Cardiac fibroblast (primary cell): ENCODE data around the gene FMN1.
A peak's percentile ranks its signal among the peaks of the same experiment; 100 is the strongest.

Experiments
- DNase-seq, 2 donors: peaks; one replicate each; pipeline versions ENCODE4 v3.0.0 to v3.0.0-alpha.2; 2010; ENCODE audit warnings: low read depth in 2 of 2
- H3K4me3 ChIP-seq, 2 donors: replicated peaks in 1 of 2; 1 replicate in 1 of 2; 2 replicates in 1 of 2; pipeline ENCODE4 v1.5.1; 2011; ENCODE audit warnings: low read depth in 2 of 2, low read length in 2 of 2, mild to moderate bottlenecking in 2 of 2, moderate library complexity in 1 of 2
- CTCF ChIP-seq: IDR thresholded peaks from one replicate; pipeline ENCODE4 v1.5.1; 2011; ENCODE audit warnings: low read depth, mild to moderate bottlenecking, low read length, inconsistent platforms

The FMN1 gene

GRCh38 chr15:33209575-33210481, 15.3 kb upstream of the FMN1 start:
- no peak for DNase-seq
- no peak overlapping the region for H3K4me3 ChIP-seq
- TF ChIP-seq CTCF = no peak

- DNase-seq = no peak
- no peak for TF ChIP-seq CTCF
Measured at GRCh38 chr15:33207646-33208045, 13.1 kb upstream of the FMN1 start.

GRCh38 chr15:33206366-33206765, 11.9 kb upstream of the FMN1 start:
- TF ChIP-seq CTCF = no peak
- no peak for DNase-seq
- no peak overlapping the region for H3K4me3 ChIP-seq

More at GRCh38 chr15:33207646-33208045, 13.1 kb upstream of the FMN1 start:
- no peak overlapping the region for H3K4me3 ChIP-seq

- TF ChIP-seq CTCF = no peak
- DNase-seq = no peak
- no peak overlapping the region for H3K4me3 ChIP-seq
Measured at GRCh38 chr15:33204926-33205325, 10.4 kb upstream of the FMN1 start.

- TF ChIP-seq CTCF = no peak
Measured at GRCh38 chr15:33204087-33204486, 9.6 kb upstream of the FMN1 start.

GRCh38 chr15:33201491-33202231, 7.1 kb upstream of the FMN1 start:
- H3K4me3 ChIP-seq = no peak overlapping the region
- peak; percentile 12 for TF ChIP-seq CTCF
- DNase-seq = peak in 1 of 2 donors; percentile 43

More at GRCh38 chr15:33204087-33204486, 9.6 kb upstream of the FMN1 start:
- DNase-seq = no peak
- H3K4me3 ChIP-seq = no peak overlapping the region
